ENCODE results near the gene MICOS13. TPM values are rescaled to one million over a fixed set of nuclear protein-coding genes. Genes with fewer than 3 reads are reported as not detected.

MICOS13 gene
- total RNA-seq, 1 donor: 21.0 TPM

DNA sequence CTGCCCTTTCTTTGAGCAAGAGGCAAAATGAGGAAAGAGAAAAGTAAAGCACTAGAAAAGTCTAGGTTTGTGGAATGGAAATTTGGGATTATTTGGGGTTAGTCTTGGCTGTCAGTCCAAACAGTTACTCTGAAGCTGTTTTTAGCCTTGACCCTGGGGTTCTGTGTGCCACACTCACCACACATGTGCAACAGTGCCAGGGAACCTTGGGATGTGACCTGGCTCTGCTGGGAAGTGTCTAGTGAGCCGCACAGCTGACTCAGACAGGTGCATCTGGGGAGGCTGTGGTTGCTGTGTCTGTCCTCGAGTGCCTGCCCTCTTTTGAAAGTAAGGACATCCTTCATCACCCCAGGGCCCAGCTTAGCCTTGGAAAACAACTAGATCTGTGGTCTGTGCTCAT is 15.8 kb downstream of the MICOS13 start:
- TF ChIP-seq, protein P1, sequence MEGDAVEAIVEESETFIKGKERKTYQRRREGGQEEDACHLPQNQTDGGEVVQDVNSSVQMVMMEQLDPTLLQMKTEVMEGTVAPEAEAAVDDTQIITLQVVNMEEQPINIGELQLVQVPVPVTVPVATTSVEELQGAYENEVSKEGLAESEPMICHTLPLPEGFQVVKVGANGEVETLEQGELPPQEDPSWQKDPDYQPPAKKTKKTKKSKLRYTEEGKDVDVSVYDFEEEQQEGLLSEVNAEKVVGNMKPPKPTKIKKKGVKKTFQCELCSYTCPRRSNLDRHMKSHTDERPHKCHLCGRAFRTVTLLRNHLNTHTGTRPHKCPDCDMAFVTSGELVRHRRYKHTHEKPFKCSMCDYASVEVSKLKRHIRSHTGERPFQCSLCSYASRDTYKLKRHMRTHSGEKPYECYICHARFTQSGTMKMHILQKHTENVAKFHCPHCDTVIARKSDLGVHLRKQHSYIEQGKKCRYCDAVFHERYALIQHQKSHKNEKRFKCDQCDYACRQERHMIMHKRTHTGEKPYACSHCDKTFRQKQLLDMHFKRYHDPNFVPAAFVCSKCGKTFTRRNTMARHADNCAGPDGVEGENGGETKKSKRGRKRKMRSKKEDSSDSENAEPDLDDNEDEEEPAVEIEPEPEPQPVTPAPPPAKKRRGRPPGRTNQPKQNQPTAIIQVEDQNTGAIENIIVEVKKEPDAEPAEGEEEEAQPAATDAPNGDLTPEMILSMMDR (IDR thresholded peaks at IDR 0.05; ENCODE audit: extremely low read depth, low read depth, low read length): no peak
- Histone ChIP-seq H3K4me3 (ENCODE audit: insufficient read depth, low read length) (no peak overlapping the region), H3K27ac (ENCODE audit: low read depth, low read length) (no peak overlapping the region), H3K27me3 (ENCODE audit: insufficient read depth, low read length) (no peaks in the 10 kb centered on the region), H3K4me1 (ENCODE audit: insufficient read depth, low read length) (peaks cover 9% of the 10 kb centered on the region), H4K20me1 (ENCODE audit: insufficient read depth, low read length) (peaks cover 25% of the 10 kb centered on the region), H3K79me2 (ENCODE audit: insufficient read depth, low read length) (peaks cover 10% of the 10 kb centered on the region), H2AFZ (ENCODE audit: low read length) (no peak overlapping the region), H3K9me3 (ENCODE audit: low read depth, low read length) (no peaks in the 10 kb centered on the region), H3K4me2 (ENCODE audit: insufficient read depth, low read length) (no peak overlapping the region), H3K36me3 (ENCODE audit: insufficient read depth, low read length) (peaks cover 86% of the 10 kb centered on the region)
- no peak for DNase-seq (ENCODE audit: insufficient read length, low spot score, missing footprints)

DNA sequence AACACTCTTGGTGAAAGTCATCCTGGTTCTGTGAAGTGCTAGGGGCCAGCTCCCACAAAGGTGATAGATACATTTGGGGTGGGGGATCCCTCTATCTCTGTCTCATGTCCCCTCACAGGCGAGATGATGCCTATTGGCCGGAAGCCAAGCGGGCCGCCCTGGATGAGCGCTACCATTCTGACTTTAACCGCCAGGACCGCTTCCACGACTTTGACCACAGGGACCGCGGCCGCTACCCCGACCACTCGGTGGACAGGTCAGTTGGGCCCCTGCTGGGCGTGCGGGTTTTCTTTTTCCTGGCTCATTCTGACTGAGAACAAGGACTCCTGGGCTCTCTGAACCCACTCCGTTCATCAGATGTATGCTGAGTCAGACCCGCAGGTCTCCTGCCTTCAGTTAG is 16.4 kb downstream of the MICOS13 start:
- Histone ChIP-seq H3K36me3 (ENCODE audit: insufficient read depth, low read length) (peaks cover 85% of the 10 kb centered on the region), H3K27ac (ENCODE audit: low read depth, low read length) (no peak overlapping the region), H3K27me3 (ENCODE audit: insufficient read depth, low read length) (no peaks in the 10 kb centered on the region), H3K4me3 (ENCODE audit: insufficient read depth, low read length) (no peak overlapping the region), H3K9me3 (ENCODE audit: low read depth, low read length) (no peaks in the 10 kb centered on the region), H4K20me1 (ENCODE audit: insufficient read depth, low read length) (peaks cover 25% of the 10 kb centered on the region), H2AFZ (ENCODE audit: low read length) (no peak overlapping the region), H3K4me2 (ENCODE audit: insufficient read depth, low read length) (no peak overlapping the region), H3K79me2 (ENCODE audit: insufficient read depth, low read length) (peaks cover 8% of the 10 kb centered on the region), H3K4me1 (ENCODE audit: insufficient read depth, low read length) (peaks cover 9% of the 10 kb centered on the region)
- no peak for DNase-seq (ENCODE audit: insufficient read length, low spot score, missing footprints)
- TF ChIP-seq, protein P1 (IDR thresholded peaks at IDR 0.05; ENCODE audit: extremely low read depth, low read depth, low read length): no peak

DNA sequence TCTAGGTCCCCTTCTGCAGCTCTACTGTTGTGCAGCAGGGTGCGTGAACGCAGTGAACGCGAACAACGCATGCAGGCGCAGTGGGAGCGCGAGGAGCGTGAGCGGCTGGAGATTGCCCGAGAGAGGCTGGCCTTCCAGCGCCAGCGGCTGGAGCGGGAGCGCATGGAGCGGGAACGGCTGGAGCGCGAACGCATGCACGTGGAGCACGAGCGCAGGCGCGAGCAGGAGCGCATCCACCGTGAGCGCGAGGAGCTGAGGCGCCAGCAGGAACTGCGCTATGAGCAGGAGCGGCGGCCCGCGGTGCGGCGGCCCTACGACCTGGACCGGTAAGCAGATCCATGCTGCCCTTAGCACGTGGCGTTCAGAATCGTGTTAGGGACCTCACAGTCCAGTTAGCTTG is 18.8 kb downstream of the MICOS13 start:
- Histone ChIP-seq H3K27me3 (ENCODE audit: insufficient read depth, low read length) (no peaks in the 10 kb centered on the region), H3K4me2 (ENCODE audit: insufficient read depth, low read length) (no peak overlapping the region), H2AFZ (ENCODE audit: low read length) (no peak overlapping the region), H3K79me2 (ENCODE audit: insufficient read depth, low read length) (peaks cover 5% of the 10 kb centered on the region), H3K27ac (ENCODE audit: low read depth, low read length) (no peak overlapping the region), H3K9me3 (ENCODE audit: low read depth, low read length) (no peaks in the 10 kb centered on the region), H3K36me3 (ENCODE audit: insufficient read depth, low read length) (peaks cover 79% of the 10 kb centered on the region), H3K4me1 (ENCODE audit: insufficient read depth, low read length) (peaks cover 8% of the 10 kb centered on the region), H3K4me3 (ENCODE audit: insufficient read depth, low read length) (no peak overlapping the region), H4K20me1 (ENCODE audit: insufficient read depth, low read length) (peaks cover 15% of the 10 kb centered on the region)
- TF ChIP-seq, protein P1 (IDR thresholded peaks at IDR 0.05; ENCODE audit: extremely low read depth, low read depth, low read length): no peak
- no peak for DNase-seq (ENCODE audit: insufficient read length, low spot score, missing footprints)

DNA sequence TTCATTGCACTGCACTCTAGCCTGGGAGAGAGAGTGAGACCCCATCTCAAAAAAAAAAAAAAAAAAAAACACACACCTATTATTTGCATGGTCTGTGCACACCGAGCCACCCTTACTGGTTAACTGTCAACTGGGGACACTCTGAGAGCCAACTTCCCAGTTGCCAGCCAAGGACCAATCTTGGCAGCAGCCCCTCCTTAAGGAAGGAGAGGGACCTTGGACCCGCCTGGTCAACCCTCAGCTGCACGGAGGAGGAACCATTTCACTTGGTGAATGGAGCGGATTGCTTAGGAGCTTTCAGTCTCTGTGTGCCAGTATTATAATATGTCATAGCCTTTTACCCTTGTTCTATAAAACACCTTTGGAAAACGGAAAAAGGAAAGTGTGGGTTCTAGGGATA is 24.9 kb downstream of the MICOS13 start:
- Histone ChIP-seq H2AFZ (ENCODE audit: low read length) (no peak overlapping the region), H3K27me3 (ENCODE audit: insufficient read depth, low read length) (no peaks in the 10 kb centered on the region), H3K36me3 (ENCODE audit: insufficient read depth, low read length) (peaks cover 83% of the 10 kb centered on the region), H3K79me2 (ENCODE audit: insufficient read depth, low read length) (peaks cover 13% of the 10 kb centered on the region), H4K20me1 (ENCODE audit: insufficient read depth, low read length) (peaks cover 5% of the 10 kb centered on the region), H3K4me3 (ENCODE audit: insufficient read depth, low read length) (no peak overlapping the region), H3K27ac (ENCODE audit: low read depth, low read length) (no peak overlapping the region), H3K4me2 (ENCODE audit: insufficient read depth, low read length) (no peak overlapping the region), H3K9me3 (ENCODE audit: low read depth, low read length) (no peaks in the 10 kb centered on the region), H3K4me1 (ENCODE audit: insufficient read depth, low read length) (no peaks in the 10 kb centered on the region)
- TF ChIP-seq, protein P1 (IDR thresholded peaks at IDR 0.05; ENCODE audit: extremely low read depth, low read depth, low read length): no peak
- DNase-seq (ENCODE audit: insufficient read length, low spot score, missing footprints): no peak

Data from osteoblast (primary cell).